Measurements from ENCODE around the gene FGF3.

- TF ChIP-seq CTCF (IDR thresholded peaks at IDR 0.05 in 4 of 5, conservative IDR thresholded peaks at IDR 0.05 in 1 of 5), result no peak
- TF ChIP-seq POLR2A (IDR thresholded peaks at IDR 0.05), result no peak
Observed at GRCh38 chr11:69808667-69809086, 10.5 kb downstream of the FGF3 start.

Measured in gastrocnemius medialis (tissue), 4 donors.